GM23338 (cell line): ENCODE results near the gene TTC6. TPM values are rescaled to one million over a fixed set of nuclear protein-coding genes. Genes with fewer than 3 reads are reported as not detected.
A peak's percentile ranks its signal among the peaks of the same experiment; 100 is the strongest.

ENCODE experiments used
- ATAC-seq: fragments of 200-7000 bp; cut with Tn5 transposase; 3 replicates; pipeline ENCODE4 v1.9.1; 2020
- DNase-seq: peaks from one replicate; pipeline ENCODE4 v3.0.0-alpha.2; 2015; ENCODE audit warnings: low spot score
- H2AFZ ChIP-seq: fragments of 200-600 bp; sonication (generic); 2 replicates; pipeline ENCODE4 v1.8.0; 2016; ENCODE audit warnings: antibody characterized with exemption, mild to moderate bottlenecking, moderate library complexity
- H3F3A ChIP-seq: fragments of 200-600 bp; sonication (generic); replicated peaks from 2 replicates; pipeline ENCODE4 v1.8.0; 2017; ENCODE audit warnings: antibody characterized with exemption, mixed run types, low read depth
- H3K27ac ChIP-seq: fragments of 200-600 bp; sonication (generic); 2 replicates; pipeline ENCODE4 v1.6.1; 2016; ENCODE audit warnings: low read depth
- H3K27me3 ChIP-seq: fragments of 200-600 bp; sonication (generic); 2 replicates; pipeline ENCODE4 v1.8.0; 2016; ENCODE audit warnings: mild to moderate bottlenecking, mixed run types, moderate library complexity; ENCODE audit not compliant: insufficient read depth
- H3K36me3 ChIP-seq: fragments of 200-600 bp; sonication (generic); 2 replicates; pipeline ENCODE4 v1.8.0; 2016; ENCODE audit warnings: mild to moderate bottlenecking; ENCODE audit not compliant: insufficient read depth
- H3K4me1 ChIP-seq: fragments of 200-600 bp; sonication (generic); 2 replicates; pipeline ENCODE4 v1.8.0; 2016; ENCODE audit warnings: mild to moderate bottlenecking, moderate library complexity; ENCODE audit not compliant: insufficient read depth
- H3K4me2 ChIP-seq: fragments of 200-600 bp; sonication (generic); 2 replicates; pipeline ENCODE4 v1.7.1; 2017; ENCODE audit warnings: mixed run types
- H3K4me3 ChIP-seq: fragments of 200-600 bp; sonication (generic); 2 replicates; pipeline ENCODE4 v1.6.1; 2016; ENCODE audit warnings: mixed run types
- H3K79me2 ChIP-seq: fragments of 200-600 bp; sonication (generic); replicated peaks from 2 replicates; pipeline ENCODE4 v1.8.0; 2017; ENCODE audit warnings: mild to moderate bottlenecking; ENCODE audit not compliant: insufficient read depth
- H3K9me2 ChIP-seq: fragments of 200-600 bp; sonication (generic); 2 replicates; pipeline ENCODE4 v1.8.0; 2017; ENCODE audit not compliant: insufficient read depth
- H4K20me1 ChIP-seq: fragments of 200-600 bp; sonication (generic); replicated peaks from 2 replicates; pipeline ENCODE4 v1.8.0; 2017; ENCODE audit warnings: mild to moderate bottlenecking; ENCODE audit not compliant: insufficient read depth
- H3K27ac Mint-ChIP-seq: 2 replicates; pipeline ENCODE4 v1.8.0; 2020; ENCODE audit warnings: inconsistent platforms, mild to moderate bottlenecking, moderate library complexity, mixed read lengths
- H3K27me3 Mint-ChIP-seq: 3 replicates; pipeline ENCODE4 v1.8.0; 2022; ENCODE audit warnings: low read depth, mild to moderate bottlenecking, moderate library complexity, mixed read lengths, inconsistent platforms; ENCODE audit not compliant: insufficient read depth, poor library complexity
- H3K36me3 Mint-ChIP-seq: 3 replicates; pipeline ENCODE4 v1.8.0; 2021; ENCODE audit warnings: low read depth, mild to moderate bottlenecking, inconsistent platforms, moderate library complexity, mixed read lengths
- H3K4me1 Mint-ChIP-seq: 3 replicates; pipeline ENCODE4 v1.8.0; 2020; ENCODE audit warnings: mild to moderate bottlenecking, inconsistent platforms, mixed read lengths
- H3K4me3 Mint-ChIP-seq: 3 replicates; pipeline ENCODE4 v1.8.0; 2021; ENCODE audit warnings: moderate library complexity, mild to moderate bottlenecking, inconsistent platforms, mixed read lengths
- H3K9me3 Mint-ChIP-seq: 3 replicates; pipeline ENCODE4 v1.8.0; 2020; ENCODE audit warnings: moderate library complexity, mild to moderate bottlenecking, inconsistent platforms, mixed read lengths
- CREB1 ChIP-seq: fragments of 250-450 bp; sonication (Bioruptor Pico); IDR thresholded peaks from 2 replicates; pipeline ENCODE4 v1.5.0; 2020; ENCODE audit warnings: low read depth, mild to moderate bottlenecking, moderate library complexity
- ETS1 ChIP-seq: IDR thresholded peaks from 2 replicates; pipeline ENCODE4 v1.6.1; 2016; ENCODE audit warnings: antibody characterized with exemption
- EZH2 ChIP-seq: fragments of 200-600 bp; sonication (generic); IDR thresholded peaks from one replicate; pipeline ENCODE4 v1.8.0; 2017; ENCODE audit warnings: antibody characterized with exemption, mild to moderate bottlenecking, low read depth; ENCODE audit not compliant: unreplicated experiment
- POLR2AphosphoS5 ChIP-seq: IDR thresholded peaks from 2 replicates; pipeline ENCODE4 v1.6.1; 2016; ENCODE audit warnings: antibody characterized with exemption, low read depth
- ZNF114 ChIP-seq: fragments of 250-450 bp; sonication (Bioruptor Pico); IDR thresholded peaks from 2 replicates; pipeline ENCODE4 v1.5.0; 2020; ENCODE audit warnings: mild to moderate bottlenecking, moderate library complexity
- ZNF331 ChIP-seq: fragments of 250-450 bp; sonication (Bioruptor Pico); IDR thresholded peaks from 2 replicates; pipeline ENCODE4 v1.5.0; 2020; ENCODE audit warnings: low read depth, mild to moderate bottlenecking, moderate library complexity
- long read RNA-seq: library from polyadenylated mRNA; unstranded; transcript quantifications from one replicate; pipeline ENCODE4 v2.0.0, GENCODE V29; 2020; ENCODE audit not compliant: unreplicated experiment
- polyA plus RNA-seq: library from polyadenylated mRNA; unstranded; fragments of >200 nt; fragmentation: Nextera tagmentation; extraction: Ambion mirVana; gene quantifications from 2 replicates; pipeline ENCODE4 v1.2.1, GENCODE V29; 2016
- total RNA-seq: library from RNA; depleted of rRNA; stranded (reverse); fragments of >200 nt; shearing (Covaris generic); gene quantifications from 2 replicates; pipeline ENCODE4 v1.2.3, GENCODE V29; 2014; rRNA removed
- TF ChIP-seq, protein P1 (sequence below): fragments of 250-450 bp; sonication (Bioruptor Pico); IDR thresholded peaks from 2 replicates; pipeline ENCODE4 v1.5.0; 2020; ENCODE audit warnings: mild to moderate bottlenecking, moderate library complexity
- TF ChIP-seq, protein P2 (sequence below): IDR thresholded peaks from one replicate; pipeline ENCODE4 v1.6.1; 2018; ENCODE audit warnings: antibody characterized with exemption; ENCODE audit not compliant: unreplicated experiment

Gene TTC6
- total RNA-seq (not detected in 2 replicates), polyA plus RNA-seq (0.31 and 0.37 TPM in 2 replicates)
- long read RNA-seq: 0 reads

- peaks cover 30% of the 10 kb centered on the region for H3F3A ChIP-seq
- H3K36me3 Mint-ChIP-seq: no peaks in the 10 kb centered on the region; the same call in 2 of the 3 replicates
- peaks cover 90% of the 10 kb centered on the region for H3K27me3 Mint-ChIP-seq
- peak within 1 kb of the TSS; percentile 61 for H3K4me3 ChIP-seq
- no peak within 1 kb of the TSS for H3K27ac ChIP-seq
- peak within 1 kb of the TSS; percentile 47 for H2AFZ ChIP-seq
- H3K4me1 ChIP-seq: peaks cover 50% of the 10 kb centered on the region
- DNase-seq: peak; percentile 79
- H3K27me3 ChIP-seq: peaks cover 99% of the 10 kb centered on the region
- H3K27ac Mint-ChIP-seq: no peak within 1 kb of the TSS
- TF ChIP-seq, protein P1, sequence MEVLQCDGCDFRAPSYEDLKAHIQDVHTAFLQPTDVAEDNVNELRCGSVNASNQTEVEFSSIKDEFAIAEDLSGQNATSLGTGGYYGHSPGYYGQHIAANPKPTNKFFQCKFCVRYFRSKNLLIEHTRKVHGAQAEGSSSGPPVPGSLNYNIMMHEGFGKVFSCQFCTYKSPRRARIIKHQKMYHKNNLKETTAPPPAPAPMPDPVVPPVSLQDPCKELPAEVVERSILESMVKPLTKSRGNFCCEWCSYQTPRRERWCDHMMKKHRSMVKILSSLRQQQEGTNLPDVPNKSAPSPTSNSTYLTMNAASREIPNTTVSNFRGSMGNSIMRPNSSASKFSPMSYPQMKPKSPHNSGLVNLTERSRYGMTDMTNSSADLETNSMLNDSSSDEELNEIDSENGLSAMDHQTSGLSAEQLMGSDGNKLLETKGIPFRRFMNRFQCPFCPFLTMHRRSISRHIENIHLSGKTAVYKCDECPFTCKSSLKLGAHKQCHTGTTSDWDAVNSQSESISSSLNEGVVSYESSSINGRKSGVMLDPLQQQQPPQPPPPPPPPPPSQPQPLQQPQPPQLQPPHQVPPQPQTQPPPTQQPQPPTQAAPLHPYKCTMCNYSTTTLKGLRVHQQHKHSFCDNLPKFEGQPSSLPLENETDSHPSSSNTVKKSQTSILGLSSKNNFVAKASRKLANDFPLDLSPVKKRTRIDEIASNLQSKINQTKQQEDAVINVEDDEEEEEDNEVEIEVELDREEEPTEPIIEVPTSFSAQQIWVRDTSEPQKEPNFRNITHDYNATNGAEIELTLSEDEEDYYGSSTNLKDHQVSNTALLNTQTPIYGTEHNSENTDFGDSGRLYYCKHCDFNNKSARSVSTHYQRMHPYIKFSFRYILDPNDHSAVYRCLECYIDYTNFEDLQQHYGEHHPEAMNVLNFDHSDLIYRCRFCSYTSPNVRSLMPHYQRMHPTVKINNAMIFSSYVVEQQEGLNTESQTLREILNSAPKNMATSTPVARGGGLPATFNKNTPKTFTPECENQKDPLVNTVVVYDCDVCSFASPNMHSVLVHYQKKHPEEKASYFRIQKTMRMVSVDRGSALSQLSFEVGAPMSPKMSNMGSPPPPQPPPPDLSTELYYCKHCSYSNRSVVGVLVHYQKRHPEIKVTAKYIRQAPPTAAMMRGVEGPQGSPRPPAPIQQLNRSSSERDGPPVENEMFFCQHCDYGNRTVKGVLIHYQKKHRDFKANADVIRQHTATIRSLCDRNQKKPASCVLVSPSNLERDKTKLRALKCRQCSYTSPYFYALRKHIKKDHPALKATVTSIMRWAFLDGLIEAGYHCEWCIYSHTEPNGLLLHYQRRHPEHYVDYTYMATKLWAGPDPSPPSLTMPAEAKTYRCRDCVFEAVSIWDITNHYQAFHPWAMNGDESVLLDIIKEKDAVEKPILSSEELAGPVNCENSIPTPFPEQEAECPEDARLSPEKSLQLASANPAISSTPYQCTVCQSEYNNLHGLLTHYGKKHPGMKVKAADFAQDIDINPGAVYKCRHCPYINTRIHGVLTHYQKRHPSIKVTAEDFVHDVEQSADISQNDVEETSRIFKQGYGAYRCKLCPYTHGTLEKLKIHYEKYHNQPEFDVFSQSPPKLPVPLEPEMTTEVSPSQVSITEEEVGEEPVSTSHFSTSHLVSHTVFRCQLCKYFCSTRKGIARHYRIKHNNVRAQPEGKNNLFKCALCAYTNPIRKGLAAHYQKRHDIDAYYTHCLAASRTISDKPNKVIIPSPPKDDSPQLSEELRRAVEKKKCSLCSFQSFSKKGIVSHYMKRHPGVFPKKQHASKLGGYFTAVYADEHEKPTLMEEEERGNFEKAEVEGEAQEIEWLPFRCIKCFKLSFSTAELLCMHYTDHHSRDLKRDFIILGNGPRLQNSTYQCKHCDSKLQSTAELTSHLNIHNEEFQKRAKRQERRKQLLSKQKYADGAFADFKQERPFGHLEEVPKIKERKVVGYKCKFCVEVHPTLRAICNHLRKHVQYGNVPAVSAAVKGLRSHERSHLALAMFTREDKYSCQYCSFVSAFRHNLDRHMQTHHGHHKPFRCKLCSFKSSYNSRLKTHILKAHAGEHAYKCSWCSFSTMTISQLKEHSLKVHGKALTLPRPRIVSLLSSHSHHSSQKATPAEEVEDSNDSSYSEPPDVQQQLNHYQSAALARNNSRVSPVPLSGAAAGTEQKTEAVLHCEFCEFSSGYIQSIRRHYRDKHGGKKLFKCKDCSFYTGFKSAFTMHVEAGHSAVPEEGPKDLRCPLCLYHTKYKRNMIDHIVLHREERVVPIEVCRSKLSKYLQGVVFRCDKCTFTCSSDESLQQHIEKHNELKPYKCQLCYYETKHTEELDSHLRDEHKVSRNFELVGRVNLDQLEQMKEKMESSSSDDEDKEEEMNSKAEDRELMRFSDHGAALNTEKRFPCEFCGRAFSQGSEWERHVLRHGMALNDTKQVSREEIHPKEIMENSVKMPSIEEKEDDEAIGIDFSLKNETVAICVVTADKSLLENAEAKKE (CRISPR knock-in tag): no peak
- TF ChIP-seq ETS1 (no peak), ZNF114 (CRISPR knock-in tag) (no peak), CREB1 (CRISPR knock-in tag) (no peak), EZH2 (no peak), POLR2AphosphoS5 (no peak), ZNF331 (CRISPR knock-in tag) (no peak)
- TF ChIP-seq, protein P2, sequence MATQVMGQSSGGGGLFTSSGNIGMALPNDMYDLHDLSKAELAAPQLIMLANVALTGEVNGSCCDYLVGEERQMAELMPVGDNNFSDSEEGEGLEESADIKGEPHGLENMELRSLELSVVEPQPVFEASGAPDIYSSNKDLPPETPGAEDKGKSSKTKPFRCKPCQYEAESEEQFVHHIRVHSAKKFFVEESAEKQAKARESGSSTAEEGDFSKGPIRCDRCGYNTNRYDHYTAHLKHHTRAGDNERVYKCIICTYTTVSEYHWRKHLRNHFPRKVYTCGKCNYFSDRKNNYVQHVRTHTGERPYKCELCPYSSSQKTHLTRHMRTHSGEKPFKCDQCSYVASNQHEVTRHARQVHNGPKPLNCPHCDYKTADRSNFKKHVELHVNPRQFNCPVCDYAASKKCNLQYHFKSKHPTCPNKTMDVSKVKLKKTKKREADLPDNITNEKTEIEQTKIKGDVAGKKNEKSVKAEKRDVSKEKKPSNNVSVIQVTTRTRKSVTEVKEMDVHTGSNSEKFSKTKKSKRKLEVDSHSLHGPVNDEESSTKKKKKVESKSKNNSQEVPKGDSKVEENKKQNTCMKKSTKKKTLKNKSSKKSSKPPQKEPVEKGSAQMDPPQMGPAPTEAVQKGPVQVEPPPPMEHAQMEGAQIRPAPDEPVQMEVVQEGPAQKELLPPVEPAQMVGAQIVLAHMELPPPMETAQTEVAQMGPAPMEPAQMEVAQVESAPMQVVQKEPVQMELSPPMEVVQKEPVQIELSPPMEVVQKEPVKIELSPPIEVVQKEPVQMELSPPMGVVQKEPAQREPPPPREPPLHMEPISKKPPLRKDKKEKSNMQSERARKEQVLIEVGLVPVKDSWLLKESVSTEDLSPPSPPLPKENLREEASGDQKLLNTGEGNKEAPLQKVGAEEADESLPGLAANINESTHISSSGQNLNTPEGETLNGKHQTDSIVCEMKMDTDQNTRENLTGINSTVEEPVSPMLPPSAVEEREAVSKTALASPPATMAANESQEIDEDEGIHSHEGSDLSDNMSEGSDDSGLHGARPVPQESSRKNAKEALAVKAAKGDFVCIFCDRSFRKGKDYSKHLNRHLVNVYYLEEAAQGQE: no peak
- peak; percentile 1; the same call in 2 of the 3 replicates for ATAC-seq
- H3K4me3 Mint-ChIP-seq: peak within 1 kb of the TSS; percentile 76
- no peaks in the 10 kb centered on the region for H3K36me3 ChIP-seq
- H3K9me3 Mint-ChIP-seq: no peaks in the 10 kb centered on the region; the same call in 2 of the 3 replicates
- H3K4me1 Mint-ChIP-seq: peaks cover 52% of the 10 kb centered on the region
- peaks cover 30% of the 10 kb centered on the region for H4K20me1 ChIP-seq
- H3K9me2 ChIP-seq: no peaks in the 10 kb centered on the region
- peak within 1 kb of the TSS; percentile 90 for H3K4me2 ChIP-seq
- no peaks in the 10 kb centered on the region for H3K79me2 ChIP-seq
Measured at GRCh38 chr14:37594971-37595808, at the start of gene TTC6, which contains the start of gene FOXA1. Gene TTC6, plus strand, starts transcription at chr14:37595629. Its CDS starts 26,436 bp downstream, at chr14:37622065. Gene FOXA1, minus strand, starts transcription at chr14:37595249. Its CDS starts 277 bp downstream, at chr14:37594972.
